K562 (cell line): ENCODE measurements around the gene DIPK1B. TPM values are rescaled to one million over a fixed set of nuclear protein-coding genes. Genes with fewer than 3 reads are reported as not detected.

Experiments
- ATAC-seq: fragments of 200-7000 bp; cut with Tn5 transposase; 3 replicates; pipeline ENCODE4 v1.9.1; 2020; ENCODE audit warnings: moderate library complexity
- BruUV-seq: library from RNA; stranded (reverse); fragments of 400-500 nt; replicated peaks from 2 replicates; lab custom pipeline; 2021; lab: Mats Ljungman, UMichigan
- CTCF ChIA-PET: fragments of 300-600 bp; formaldehyde crosslinking; extraction: SDS; loops from one replicate; lab custom pipeline; 2021; ENCODE audit warnings: low intra/inter-chr PET ratio; lab: Yijun Ruan, JAX
- POLR2A ChIA-PET: fragments of 300-600, 350-650 bp; sonication (Branson Sonifier 250); formaldehyde crosslinking; extraction: SDS; loops from one replicate; lab custom pipeline; 2021; ENCODE audit warnings: antibody characterized with exemption, inconsistent platforms; lab: Yijun Ruan, JAX
- DNase-seq, 4 experiments: peaks; one replicate each; pipeline versions ENCODE4 v3.0.0 to v3.0.0-alpha.2; 2011 to 2018; ENCODE audit warnings: low spot score in 3 of 4, mixed read lengths in 3 of 4; ENCODE audit errors: extremely low read depth in 1 of 4
- FAIRE-seq: peaks from 2 replicates; lab custom pipeline; 2011; peaks lifted over from hg19 to GRCh38; lab: Jason Lieb, UNC
- H2AFZ ChIP-seq: 2 replicates; pipeline ENCODE4 v1.6.0; 2011; ENCODE audit warnings: low read depth, low read length, control low read depth, inconsistent platforms
- H3K27ac ChIP-seq: fragments of 200-600 bp; 3 replicates; pipeline ENCODE4 v1.8.0; 2011; ENCODE audit warnings: low read depth, mild to moderate bottlenecking, control low read depth, inconsistent platforms, low read length, moderate library complexity, mixed read lengths; ENCODE audit errors: extremely low read depth
- H3K27me3 ChIP-seq, 2 experiments: fragments of 300-600 bp in 1 of 2; 2 replicates in 1 of 2; 3 replicates in 1 of 2; pipeline versions ENCODE4 v1.6.0 to v1.8.0; 2011; ENCODE audit warnings: inconsistent platforms in 2 of 2, low read length in 2 of 2, mild to moderate bottlenecking in 1 of 2, mixed read lengths in 1 of 2, moderate library complexity in 1 of 2; ENCODE audit not compliant: control insufficient read depth in 2 of 2, insufficient read depth in 2 of 2
- H3K36me3 ChIP-seq: fragments of 300-600 bp; 3 replicates; pipeline ENCODE4 v1.8.0; 2011; ENCODE audit warnings: mild to moderate bottlenecking, low read length, inconsistent platforms; ENCODE audit not compliant: control insufficient read depth, insufficient read depth
- H3K4me1 ChIP-seq, 2 experiments: fragments of 200-600 bp in 1 of 2; replicated peaks in 1 of 2; 2 replicates in 1 of 2; 3 replicates in 1 of 2; pipeline versions ENCODE4 v1.5.1 to v1.8.0; 2011; ENCODE audit warnings: inconsistent platforms in 2 of 2, low read length in 2 of 2, mild to moderate bottlenecking in 1 of 2, mixed read lengths in 1 of 2, moderate library complexity in 1 of 2; ENCODE audit not compliant: control insufficient read depth in 2 of 2, insufficient read depth in 2 of 2
- H3K4me2 ChIP-seq: 2 replicates; pipeline ENCODE4 v1.6.1; 2011; ENCODE audit warnings: low read length, control low read depth, inconsistent platforms, mixed read lengths; ENCODE audit not compliant: insufficient read depth
- H3K4me3 ChIP-seq: fragments of 200-600 bp; sonication (generic), shearing (Covaris generic); 2 replicates; pipeline ENCODE4 v1.5.1; 2016; ENCODE audit warnings: control low read depth, inconsistent platforms
- H3K79me2 ChIP-seq: fragments of 200-600 bp; 3 replicates; pipeline ENCODE4 v1.8.0; 2011; ENCODE audit warnings: low read length, inconsistent platforms; ENCODE audit not compliant: control insufficient read depth, insufficient read depth
- H3K9ac ChIP-seq, 2 experiments: 2 replicates each; pipeline versions ENCODE4 v1.6.0 to v1.6.1; 2011; ENCODE audit warnings: low read depth in 2 of 2, low read length in 2 of 2, control low read depth in 1 of 2, inconsistent platforms in 1 of 2, mild to moderate bottlenecking in 1 of 2, mixed read lengths in 1 of 2; ENCODE audit not compliant: insufficient read depth in 1 of 2
- H3K9me1 ChIP-seq: one replicate; pipeline ENCODE4 v1.6.0; 2011; ENCODE audit warnings: inconsistent platforms, mild to moderate bottlenecking, low read length, moderate library complexity; ENCODE audit not compliant: control insufficient read depth, insufficient read depth
- H3K9me3 ChIP-seq: replicated peaks from 2 replicates; pipeline ENCODE4 v1.5.1; 2011; ENCODE audit warnings: low read depth, low read length, inconsistent platforms; ENCODE audit not compliant: control insufficient read depth, insufficient read depth
- H4K20me1 ChIP-seq: replicated peaks from 2 replicates; pipeline ENCODE4 v1.6.1; 2011; ENCODE audit warnings: low read length, inconsistent platforms, mixed read lengths; ENCODE audit not compliant: control insufficient read depth, insufficient read depth
- CBX2 ChIP-seq: fragments of 200-600 bp; sonication (generic); IDR thresholded peaks from one replicate; pipeline ENCODE4 v1.6.1; 2012; ENCODE audit warnings: mild to moderate bottlenecking, low read length, inconsistent platforms; ENCODE audit not compliant: insufficient read depth, poor library complexity, severe bottlenecking
- CCNT2 ChIP-seq: IDR thresholded peaks from 2 replicates; pipeline ENCODE4 v1.6.1; 2011; ENCODE audit warnings: borderline replicate concordance, low read depth, mild to moderate bottlenecking, moderate library complexity, mixed read lengths, low read length; ENCODE audit not compliant: insufficient read length; ENCODE audit errors: extremely low read depth
- ETS1 ChIP-seq: conservative IDR thresholded peaks from 2 replicates; pipeline ENCODE4 v1.6.1; 2011; ENCODE audit warnings: low read depth, mild to moderate bottlenecking, low read length; ENCODE audit not compliant: control insufficient read depth
- GABPA ChIP-seq: fragments of 200-800 bp; sonication (Bioruptor generic); conservative IDR thresholded peaks from 2 replicates; pipeline ENCODE4 v1.6.1; 2016; ENCODE audit warnings: low read depth, missing genetic modification characterization, missing compliant biosample characterization
- KDM5B ChIP-seq: fragments of 200-600 bp; sonication (generic); IDR thresholded peaks from 2 replicates; pipeline ENCODE4 v1.6.1; 2012; ENCODE audit warnings: low read depth, mild to moderate bottlenecking, moderate library complexity, low read length, control low read depth, inconsistent platforms; ENCODE audit not compliant: insufficient replicate concordance
- OTX1 ChIP-seq: fragments of 450-650 bp; formaldehyde crosslinking; IDR thresholded peaks from 2 replicates; pipeline ENCODE4 v1.4.0; 2022; ENCODE audit warnings: mild to moderate bottlenecking
- ZNF140 ChIP-seq: fragments of 250-450 bp; sonication (Bioruptor Pico); IDR thresholded peaks from 2 replicates; pipeline ENCODE4 v1.8.0; 2021; ENCODE audit warnings: moderate library complexity, mild to moderate bottlenecking, inconsistent platforms
- ZNF507 ChIP-seq: conservative IDR thresholded peaks from 2 replicates; pipeline ENCODE4 v1.6.1; 2017; ENCODE audit warnings: missing genetic modification characterization, missing compliant biosample characterization
- WGBS: fragments of 100-300 bp; shearing (Covaris generic); methylation state at CpG from one replicate; pipeline ENCODE4 v1.1.6; 2016; ENCODE audit warnings: low coverage, mixed read lengths; ENCODE audit not compliant: insufficient coverage; ENCODE audit errors: missing lambda C conversion rate; 5-methylcytosine and 5-hydroxymethylcytosine counted together
- in situ Hi-C: fragments of 300-500 bp; cut with MboI; formaldehyde crosslinking; loops from 4 replicates; pipeline ENCODE4 v1.15.0; 2018; ENCODE audit warnings: inconsistent platforms, mixed read lengths
- intact Hi-C: fragments of 100-400 bp; cut with micrococcal nuclease; formaldehyde crosslinking; loops from 2 replicates; pipeline ENCODE4 v1.14.2; 2022
- polyA plus RNA-seq, 8 experiments: library from polyadenylated mRNA; depleted of rRNA in 4 of 8; stranded (reverse) in 5 of 8; unstranded in 3 of 8; fragments of >200 nt; fragmentation: Nextera tagmentation in 2 of 8; fragmentation: Illumina TruSeq in 1 of 8; extraction: Ambion mirVana in 2 of 8; extraction: Trizol in 1 of 8; gene quantifications; 2 replicates each; pipeline versions ENCODE4 v1.2.1 to v1.2.3, GENCODE V29; 2011 to 2014; ENCODE audit warnings: inconsistent platforms in 1 of 8, missing spikeins in 1 of 8
- total RNA-seq, 7 experiments: library from RNA; depleted of rRNA in 6 of 7; stranded (reverse); fragments of >200 nt in 6 of 7; fragmentation: Illumina TruSeq in 2 of 7; extraction: Trizol in 2 of 7; gene quantifications; 2 replicates each; pipeline versions ENCODE4 v1.2.1 to v1.2.3, GENCODE V29; 2011 to 2021; ENCODE audit warnings: low replicate concordance in 1 of 7
- TF ChIP-seq, protein P1 (sequence below): sonication (generic); formaldehyde crosslinking; IDR thresholded peaks from 2 replicates; pipeline ENCODE4 v1.8.0; 2022; ENCODE audit warnings: mild to moderate bottlenecking, missing genetic modification reagents, borderline replicate concordance
- TF ChIP-seq, protein P2 (sequence below): fragments of 200-800 bp; sonication (Bioruptor generic); IDR thresholded peaks from 2 replicates; pipeline ENCODE4 v1.6.1; 2017; ENCODE audit warnings: missing genetic modification characterization, missing compliant biosample characterization

The DIPK1B gene
- total and polyA plus RNA-seq, 9 of the 15 experiments (the other 6 are each of a cell fraction or from before 2014, with no cell fraction given): 0.08 to 22.3 (median 5.9) TPM

DNA sequence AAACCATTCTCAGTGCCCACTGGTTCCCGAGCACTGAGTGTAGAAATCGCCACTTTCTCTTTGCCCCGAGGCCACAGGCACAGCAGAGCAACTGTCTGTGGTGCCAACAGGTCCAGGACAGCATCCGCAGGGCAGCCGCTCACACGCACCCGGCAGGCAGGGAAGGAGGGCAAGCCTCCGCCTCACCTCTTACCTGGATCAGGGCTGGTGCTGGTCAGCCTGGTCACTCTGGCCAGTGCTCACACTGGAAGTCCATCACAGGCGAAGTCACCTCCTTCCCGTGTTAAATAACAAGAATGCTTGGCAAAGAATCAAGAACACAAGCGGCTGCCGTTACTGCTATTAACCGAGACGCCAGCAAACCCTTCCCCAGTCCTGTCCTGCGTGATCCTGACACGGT lies 13.7 kb downstream of the DIPK1B start (continued):
- TF ChIP-seq ETS1: 0 out of 2 replicates have a peak, but pooled peaks have one; percentile 40
- no peak for TF ChIP-seq ZNF140

- POLR2A ChIA-PET: interaction anchor here (0.7 to 5.3 kb wide), 22 partner anchors 10 to 515 kb away, joined by 3 to 44 read pairs (median 4); partner anchors contain the start of genes DIPK1B and LCN15
- no peak for TF ChIP-seq ZNF507 (tag)
- TF ChIP-seq KDM5B: peak; percentile 5
- no peak for TF ChIP-seq GABPA (tag)
- TF ChIP-seq, protein P1, sequence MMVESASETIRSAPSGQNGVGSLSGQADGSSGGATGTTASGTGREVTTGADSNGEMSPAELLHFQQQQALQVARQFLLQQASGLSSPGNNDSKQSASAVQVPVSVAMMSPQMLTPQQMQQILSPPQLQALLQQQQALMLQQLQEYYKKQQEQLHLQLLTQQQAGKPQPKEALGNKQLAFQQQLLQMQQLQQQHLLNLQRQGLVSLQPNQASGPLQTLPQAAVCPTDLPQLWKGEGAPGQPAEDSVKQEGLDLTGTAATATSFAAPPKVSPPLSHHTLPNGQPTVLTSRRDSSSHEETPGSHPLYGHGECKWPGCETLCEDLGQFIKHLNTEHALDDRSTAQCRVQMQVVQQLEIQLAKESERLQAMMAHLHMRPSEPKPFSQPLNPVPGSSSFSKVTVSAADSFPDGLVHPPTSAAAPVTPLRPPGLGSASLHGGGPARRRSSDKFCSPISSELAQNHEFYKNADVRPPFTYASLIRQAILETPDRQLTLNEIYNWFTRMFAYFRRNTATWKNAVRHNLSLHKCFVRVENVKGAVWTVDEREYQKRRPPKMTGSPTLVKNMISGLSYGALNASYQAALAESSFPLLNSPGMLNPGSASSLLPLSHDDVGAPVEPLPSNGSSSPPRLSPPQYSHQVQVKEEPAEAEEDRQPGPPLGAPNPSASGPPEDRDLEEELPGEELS (CRISPR knock-in tag): no peak
- TF ChIP-seq CCNT2: no peak
- TF ChIP-seq, protein P2, sequence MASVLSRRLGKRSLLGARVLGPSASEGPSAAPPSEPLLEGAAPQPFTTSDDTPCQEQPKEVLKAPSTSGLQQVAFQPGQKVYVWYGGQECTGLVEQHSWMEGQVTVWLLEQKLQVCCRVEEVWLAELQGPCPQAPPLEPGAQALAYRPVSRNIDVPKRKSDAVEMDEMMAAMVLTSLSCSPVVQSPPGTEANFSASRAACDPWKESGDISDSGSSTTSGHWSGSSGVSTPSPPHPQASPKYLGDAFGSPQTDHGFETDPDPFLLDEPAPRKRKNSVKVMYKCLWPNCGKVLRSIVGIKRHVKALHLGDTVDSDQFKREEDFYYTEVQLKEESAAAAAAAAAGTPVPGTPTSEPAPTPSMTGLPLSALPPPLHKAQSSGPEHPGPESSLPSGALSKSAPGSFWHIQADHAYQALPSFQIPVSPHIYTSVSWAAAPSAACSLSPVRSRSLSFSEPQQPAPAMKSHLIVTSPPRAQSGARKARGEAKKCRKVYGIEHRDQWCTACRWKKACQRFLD (CRISPR knock-in tag): peak; percentile 46; the same call in 1 of the 2 replicates
- TF ChIP-seq OTX1: 0 out of 2 replicates have a peak, but pooled peaks have one; percentile 4
- no peak for TF ChIP-seq CBX2
Measured at GRCh38 chr9:136726631-136727191, 14.3 kb downstream of the DIPK1B start.

More at GRCh38 chr9:136726631-136727191, 14.3 kb downstream of the DIPK1B start:
- intact Hi-C loops (no loop called here), in situ Hi-C loops (no loop called here)
- CTCF ChIA-PET: interaction anchor here (0.5 kb wide), 2 partner anchors 82 to 477 kb away, joined by 3 read pairs; no protein-coding TSS in a partner anchor
- Histone ChIP-seq H3K9me3 (no peaks in the 10 kb centered on the region), H3K27ac (peak overlapping the region; percentile 97), H2AFZ (no peak overlapping the region), H3K9ac (peak overlapping the region; percentile 90 to 100), H3K27me3 (no peaks in the 10 kb centered on the region), H3K4me2 (peak overlapping the region; percentile 95), H3K4me1 (peaks cover 27 to 82% of the 10 kb centered on the region in 2 experiments; a peak in 4 of 5 replicates), H3K4me3 (peak overlapping the region; percentile 67), H3K9me1 (peaks cover 8% of the 10 kb centered on the region), H4K20me1 (peaks cover 46% of the 10 kb centered on the region), H3K79me2 (peaks cover 78% of the 10 kb centered on the region), H3K36me3 (peaks cover 69% of the 10 kb centered on the region)
- peak; percentile 67 for ATAC-seq
- peak; percentile 91 for FAIRE-seq
- DNase-seq: peak in 2 of 4 experiments; percentile 65 to 79
- no TSS peak for BruUV-seq
- 0% methylated on average over 18 of the region's 18 CpGs for WGBS
